ENCODE results near the gene FAM83G.
A peak's percentile ranks its signal among the peaks of the same experiment; 100 is the strongest.

The FAM83G gene

DNA sequence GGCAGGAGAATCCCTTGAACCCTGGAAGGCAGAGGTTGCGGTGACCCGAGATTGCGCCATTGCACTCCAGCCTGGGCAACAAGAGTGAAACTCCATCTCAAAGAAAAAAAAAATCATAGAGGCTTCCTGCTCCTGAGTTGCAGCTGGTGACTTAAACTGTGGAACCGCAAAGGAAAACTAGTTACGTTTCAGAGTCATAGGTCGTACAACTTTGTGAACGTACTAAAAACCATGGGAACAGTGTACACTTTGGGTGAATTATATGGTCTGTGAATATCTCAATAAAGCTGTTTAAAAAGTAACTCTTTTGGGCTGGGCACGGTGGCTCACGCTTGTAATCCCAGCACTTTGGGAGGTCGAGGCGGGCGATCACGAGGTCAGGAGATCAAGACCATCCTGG is 29.0 kb downstream of the FAM83G start:
- DNase-seq (ENCODE audit: low read depth): no peak
- no peak overlapping the region for H3K4me3 ChIP-seq (ENCODE audit: control insufficient read depth, low read depth, low read length)
- TF ChIP-seq, protein P1, sequence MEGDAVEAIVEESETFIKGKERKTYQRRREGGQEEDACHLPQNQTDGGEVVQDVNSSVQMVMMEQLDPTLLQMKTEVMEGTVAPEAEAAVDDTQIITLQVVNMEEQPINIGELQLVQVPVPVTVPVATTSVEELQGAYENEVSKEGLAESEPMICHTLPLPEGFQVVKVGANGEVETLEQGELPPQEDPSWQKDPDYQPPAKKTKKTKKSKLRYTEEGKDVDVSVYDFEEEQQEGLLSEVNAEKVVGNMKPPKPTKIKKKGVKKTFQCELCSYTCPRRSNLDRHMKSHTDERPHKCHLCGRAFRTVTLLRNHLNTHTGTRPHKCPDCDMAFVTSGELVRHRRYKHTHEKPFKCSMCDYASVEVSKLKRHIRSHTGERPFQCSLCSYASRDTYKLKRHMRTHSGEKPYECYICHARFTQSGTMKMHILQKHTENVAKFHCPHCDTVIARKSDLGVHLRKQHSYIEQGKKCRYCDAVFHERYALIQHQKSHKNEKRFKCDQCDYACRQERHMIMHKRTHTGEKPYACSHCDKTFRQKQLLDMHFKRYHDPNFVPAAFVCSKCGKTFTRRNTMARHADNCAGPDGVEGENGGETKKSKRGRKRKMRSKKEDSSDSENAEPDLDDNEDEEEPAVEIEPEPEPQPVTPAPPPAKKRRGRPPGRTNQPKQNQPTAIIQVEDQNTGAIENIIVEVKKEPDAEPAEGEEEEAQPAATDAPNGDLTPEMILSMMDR (IDR thresholded peaks at IDR 0.05; ENCODE audit: control insufficient read depth, insufficient read depth, low read depth, low read length, missing control alignments): no peak

DNA sequence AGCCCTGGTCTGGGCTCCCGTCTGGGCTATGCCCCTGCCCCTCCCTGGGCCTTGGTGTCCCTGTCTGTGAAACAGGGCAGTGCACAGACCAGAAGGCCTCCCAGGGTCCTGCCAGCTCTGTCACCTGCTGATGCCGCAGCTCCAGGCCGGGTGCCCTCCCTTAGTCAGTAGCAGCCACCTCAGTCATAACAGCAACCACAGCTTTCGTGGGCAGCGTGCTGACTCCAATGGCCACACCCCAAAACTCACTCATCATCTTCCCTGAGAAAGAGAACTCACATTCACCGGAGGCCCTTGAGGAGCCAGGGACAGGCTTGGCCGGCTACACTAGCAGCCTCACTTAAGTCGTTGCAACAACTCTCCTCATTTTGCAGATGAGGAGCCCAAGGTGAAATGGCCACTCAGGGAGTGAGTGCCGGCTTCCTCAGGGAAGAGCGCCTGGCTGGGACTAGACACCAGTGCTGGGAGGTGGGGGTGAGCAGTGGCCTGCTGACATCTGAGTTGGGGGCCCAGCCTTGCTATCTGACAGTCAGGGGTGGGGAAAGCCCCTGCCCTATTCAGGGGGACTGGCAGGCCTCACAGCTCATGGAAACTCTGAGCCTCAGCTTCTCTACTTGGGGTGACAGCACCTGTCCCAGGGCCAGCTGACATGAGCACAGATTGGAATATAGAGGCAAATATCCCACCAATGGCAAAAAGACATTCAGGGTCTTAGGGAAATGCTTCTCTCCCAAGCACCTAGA is 30.0 kb downstream of the FAM83G start:
- H3K4me3 ChIP-seq (ENCODE audit: control insufficient read depth, low read depth, low read length): no peak overlapping the region
- no peak for DNase-seq (ENCODE audit: low read depth)
- TF ChIP-seq, protein P1 (IDR thresholded peaks at IDR 0.05; ENCODE audit: control insufficient read depth, insufficient read depth, low read depth, low read length, missing control alignments): no peak

DNA sequence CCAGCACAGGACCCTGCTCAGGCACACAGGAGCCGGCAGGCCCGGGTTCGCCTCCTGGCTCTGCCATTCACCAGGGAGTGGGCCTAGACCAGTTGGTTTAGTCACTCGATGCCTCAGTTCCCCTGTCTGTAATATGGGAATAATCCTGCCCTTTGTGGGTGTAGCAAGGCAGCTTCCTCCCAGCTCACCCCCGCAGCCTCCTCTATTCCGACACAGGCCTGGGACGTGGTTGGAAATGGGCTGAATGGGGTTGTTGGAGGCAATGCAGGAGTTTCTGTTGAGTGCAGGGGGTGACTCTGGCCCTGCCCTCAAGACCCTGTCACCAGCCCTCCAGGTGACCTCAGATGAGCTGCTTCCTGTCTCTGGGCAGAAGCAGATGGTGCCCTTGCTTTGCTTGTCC is 32.8 kb downstream of the FAM83G start:
- no peak for DNase-seq (ENCODE audit: low read depth)
- no peak overlapping the region for H3K4me3 ChIP-seq (ENCODE audit: control insufficient read depth, low read depth, low read length)
- TF ChIP-seq, protein P1 (IDR thresholded peaks at IDR 0.05; ENCODE audit: control insufficient read depth, insufficient read depth, low read depth, low read length, missing control alignments): no peak

DNA sequence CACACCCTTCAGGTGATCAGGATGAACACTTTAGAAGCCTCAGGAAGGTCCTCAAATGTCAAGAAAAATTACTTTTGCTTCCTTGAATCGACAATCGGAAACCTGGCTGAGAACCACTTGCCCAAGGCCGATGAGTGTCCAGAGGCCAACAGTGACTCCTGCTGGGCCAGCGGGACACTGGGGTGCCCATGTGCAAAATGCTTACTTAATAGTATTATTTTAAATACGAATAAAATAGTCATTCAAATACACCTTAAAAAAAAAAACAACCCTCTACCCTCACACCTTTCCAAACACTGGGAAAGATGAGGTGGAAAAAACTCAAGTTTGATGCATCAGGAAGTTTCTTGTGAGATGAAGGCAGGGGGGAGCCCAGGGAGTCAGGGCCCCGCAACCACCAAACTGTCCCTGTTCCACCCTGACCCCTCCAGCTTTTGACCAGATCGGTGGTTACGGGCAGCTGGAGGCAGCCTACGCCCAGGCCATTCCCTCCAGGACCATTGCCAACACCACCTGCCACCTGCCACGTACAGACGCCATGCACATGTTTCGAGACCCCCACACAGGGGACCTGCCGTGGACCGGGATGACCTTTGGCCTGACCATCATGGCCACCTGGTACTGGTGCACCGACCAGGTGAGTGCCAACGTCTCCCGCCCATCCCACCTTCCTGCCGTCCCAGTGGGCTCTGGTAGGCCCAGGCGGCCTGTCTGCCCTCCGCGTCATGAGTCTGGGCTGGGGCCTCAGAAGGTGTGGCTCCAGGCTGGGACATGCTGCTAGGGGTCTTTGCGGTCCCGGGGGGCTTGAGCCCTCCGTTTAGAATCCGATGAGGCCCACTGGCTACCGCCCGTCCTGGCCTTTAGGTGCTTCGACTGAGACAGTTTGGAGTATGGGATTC is 33.7 kb downstream of the FAM83G start:
- TF ChIP-seq, protein P1 (IDR thresholded peaks at IDR 0.05; ENCODE audit: control insufficient read depth, insufficient read depth, low read depth, low read length, missing control alignments): peak; percentile 15
- H3K4me3 ChIP-seq (ENCODE audit: control insufficient read depth, low read depth, low read length): no peak overlapping the region

DNA sequence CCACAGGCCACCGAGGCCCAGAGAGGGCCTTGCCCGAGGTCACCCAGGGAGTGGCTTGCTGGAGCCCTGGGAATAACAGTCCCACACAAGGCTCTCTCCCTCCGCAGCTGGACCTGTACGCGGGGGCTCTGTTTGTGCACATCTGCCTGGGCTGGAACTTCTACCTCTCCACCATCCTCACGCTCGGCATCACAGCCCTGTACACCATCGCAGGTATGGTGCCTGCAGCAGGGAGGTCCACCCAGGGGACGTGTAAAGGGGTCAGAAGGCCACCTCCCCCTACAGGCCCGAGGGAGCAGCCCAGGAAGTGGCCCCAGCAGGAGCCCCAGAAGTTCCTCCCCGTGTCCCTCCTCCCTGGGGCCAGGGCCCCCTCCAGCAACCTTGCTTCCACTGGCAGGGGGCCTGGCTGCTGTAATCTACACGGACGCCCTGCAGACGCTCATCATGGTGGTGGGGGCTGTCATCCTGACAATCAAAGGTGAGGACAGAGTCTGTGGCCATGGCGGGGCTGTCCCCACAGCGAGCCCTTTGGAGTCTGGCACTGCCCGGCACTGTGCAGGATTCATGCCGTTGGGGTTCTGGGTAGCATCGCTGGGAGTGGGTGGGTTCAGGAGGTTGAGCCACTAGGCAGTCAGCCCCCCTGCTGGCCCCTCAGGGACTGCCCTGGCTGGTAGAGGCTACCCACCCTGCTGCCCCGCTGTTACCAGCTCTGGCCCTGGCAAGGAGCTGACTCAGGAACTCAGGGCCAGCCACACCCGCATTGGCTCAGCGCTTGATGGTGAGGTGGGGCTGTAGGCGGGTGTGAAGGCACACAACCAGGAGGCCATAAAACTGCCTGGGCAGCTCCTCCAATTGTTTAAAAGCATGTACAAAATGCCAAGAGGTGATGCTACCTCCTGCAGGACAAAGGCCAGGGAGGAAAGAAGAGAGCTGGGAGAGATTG is 35.3 kb downstream of the FAM83G start:
- DNase-seq (ENCODE audit: low read depth): no peak
- TF ChIP-seq, protein P1 (IDR thresholded peaks at IDR 0.05; ENCODE audit: control insufficient read depth, insufficient read depth, low read depth, low read length, missing control alignments): no peak
- H3K4me3 ChIP-seq (ENCODE audit: control insufficient read depth, low read depth, low read length): no peak overlapping the region

More for the DNA sequence above, 33.7 kb downstream of the FAM83G start:
- DNase-seq (ENCODE audit: low read depth): no peak

DNA sequence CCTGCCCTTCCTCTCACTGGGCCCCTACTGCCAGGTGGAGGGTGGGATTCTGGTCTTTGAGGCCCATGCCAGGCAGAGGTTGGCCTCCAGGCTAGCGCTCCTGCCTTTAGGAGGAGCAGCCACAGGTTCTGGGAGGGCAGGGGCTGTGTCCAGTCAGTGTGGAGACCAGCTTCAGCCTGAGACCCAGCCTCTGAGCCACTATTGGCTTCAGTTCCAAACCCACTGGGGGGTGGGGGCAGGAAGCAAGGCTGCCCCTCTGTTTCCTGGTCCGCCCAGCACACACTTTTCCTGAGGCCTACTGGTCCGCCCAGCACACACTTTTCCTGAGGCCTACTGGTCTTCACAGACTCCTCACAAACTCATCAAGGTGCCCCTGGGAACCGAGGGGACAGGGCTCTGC is 36.2 kb downstream of the FAM83G start:
- no peak for DNase-seq (ENCODE audit: low read depth)
- TF ChIP-seq, protein P1 (IDR thresholded peaks at IDR 0.05; ENCODE audit: control insufficient read depth, insufficient read depth, low read depth, low read length, missing control alignments): no peak
- no peak overlapping the region for H3K4me3 ChIP-seq (ENCODE audit: control insufficient read depth, low read depth, low read length)

Data from AG09309 (cell line).